ENCODE data around the gene PDCD2L.

The PDCD2L gene

DNA sequence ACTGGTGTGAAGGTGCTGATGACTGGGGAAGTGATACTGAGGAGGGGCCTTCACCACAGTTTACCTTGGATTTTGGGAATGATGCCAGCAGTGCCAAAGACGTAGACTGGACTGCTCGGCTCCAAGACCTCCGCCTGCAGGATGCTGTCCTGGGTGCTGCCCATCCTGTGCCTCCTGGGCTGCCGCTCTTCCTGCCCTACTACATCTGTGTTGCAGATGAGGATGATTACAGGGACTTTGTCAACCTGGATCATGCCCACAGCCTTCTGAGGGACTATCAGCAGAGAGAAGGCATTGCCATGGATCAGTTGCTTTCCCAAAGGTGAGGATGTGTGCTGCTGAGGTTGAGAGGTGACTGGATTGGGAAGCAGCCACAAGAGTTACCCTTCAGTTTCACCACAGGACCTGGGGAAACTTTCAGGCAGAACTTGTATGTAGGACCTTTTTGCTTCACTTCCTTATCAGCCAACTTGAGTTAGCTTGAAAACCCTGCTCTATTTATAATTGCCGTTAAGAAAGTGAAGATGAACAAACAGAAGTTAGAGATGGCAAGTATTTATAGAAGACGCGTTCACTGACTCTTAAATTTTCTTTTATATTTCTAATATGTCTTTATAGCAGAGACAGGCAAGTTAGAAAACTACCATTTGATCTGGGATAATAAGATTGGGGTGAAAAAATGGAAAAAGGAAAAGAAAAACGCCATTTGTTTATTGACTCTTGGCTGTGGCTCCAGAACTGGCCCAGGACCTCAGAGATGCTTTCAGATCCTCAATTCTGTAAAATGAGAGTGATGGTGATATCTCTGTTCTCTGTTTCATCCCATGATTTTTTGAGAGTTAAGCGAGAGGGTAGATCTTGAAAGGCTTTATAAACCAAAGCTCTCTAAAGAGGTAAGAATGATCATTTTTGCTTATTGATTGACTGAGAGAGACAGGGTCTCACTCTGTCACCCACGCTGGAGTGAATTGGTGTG, 5.3 kb downstream of the PDCD2L start:
- H3K27ac Mint-ChIP-seq: no peak overlapping the region
- no peaks in the 10 kb centered on the region for H3K27me3 Mint-ChIP-seq
- peaks cover 20% of the 10 kb centered on the region for H3K36me3 Mint-ChIP-seq
- DNase-seq: no peak
- CTCF ChIA-PET: no interaction called here
- no peak overlapping the region for H3K4me3 Mint-ChIP-seq
- H3K4me1 Mint-ChIP-seq: peaks cover 11% of the 10 kb centered on the region
- no peaks in the 10 kb centered on the region for H3K9me3 Mint-ChIP-seq

DNA sequence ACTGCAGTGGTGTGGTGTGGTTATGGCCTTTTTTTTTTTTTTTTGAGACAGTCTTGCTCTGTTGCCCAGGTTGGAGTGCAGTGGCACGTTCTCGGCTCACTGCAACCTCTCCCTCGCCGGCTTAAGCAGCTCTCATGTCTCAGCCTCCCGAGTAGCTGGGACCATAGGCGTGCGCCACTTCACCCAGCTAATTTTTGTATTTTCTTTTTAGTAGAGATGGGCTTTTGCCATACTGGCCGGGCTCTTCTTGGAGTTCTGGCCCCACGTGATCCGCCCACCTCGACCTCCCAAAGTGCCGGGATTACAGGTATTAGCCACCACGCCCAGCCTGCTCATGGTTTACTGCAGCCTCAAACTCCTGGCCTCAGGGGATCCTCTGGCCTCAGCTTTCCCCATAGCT, 7.0 kb downstream of the PDCD2L start:
- peaks cover 21% of the 10 kb centered on the region for H3K36me3 Mint-ChIP-seq
- no peak overlapping the region for H3K4me3 Mint-ChIP-seq
- CTCF ChIA-PET: no interaction called here
- peaks cover 5% of the 10 kb centered on the region for H3K4me1 Mint-ChIP-seq
- DNase-seq: no peak
- H3K9me3 Mint-ChIP-seq: no peaks in the 10 kb centered on the region
- no peaks in the 10 kb centered on the region for H3K27me3 Mint-ChIP-seq
- no peak overlapping the region for H3K27ac Mint-ChIP-seq

GRCh38 chr19:34416021-34416545, 11.9 kb downstream of the PDCD2L start:
- CTCF ChIA-PET: interaction anchor here (1.7 kb wide), 1 partner anchor 14 kb away, joined by 3 read pairs; no protein-coding TSS in a partner anchor
- peaks cover 2% of the 10 kb centered on the region for H3K4me1 Mint-ChIP-seq
- H3K36me3 Mint-ChIP-seq: peaks cover 10% of the 10 kb centered on the region
- DNase-seq: no peak
- no peak overlapping the region for H3K27ac Mint-ChIP-seq
- no peaks in the 10 kb centered on the region for H3K27me3 Mint-ChIP-seq
- no peak overlapping the region for H3K4me3 Mint-ChIP-seq
- H3K9me3 Mint-ChIP-seq: no peaks in the 10 kb centered on the region

GRCh38 chr19:34418300-34418699, 14.1 kb downstream of the PDCD2L start:
- H3K36me3 Mint-ChIP-seq: peaks cover 8% of the 10 kb centered on the region
- H3K4me3 Mint-ChIP-seq: no peak overlapping the region

DNA sequence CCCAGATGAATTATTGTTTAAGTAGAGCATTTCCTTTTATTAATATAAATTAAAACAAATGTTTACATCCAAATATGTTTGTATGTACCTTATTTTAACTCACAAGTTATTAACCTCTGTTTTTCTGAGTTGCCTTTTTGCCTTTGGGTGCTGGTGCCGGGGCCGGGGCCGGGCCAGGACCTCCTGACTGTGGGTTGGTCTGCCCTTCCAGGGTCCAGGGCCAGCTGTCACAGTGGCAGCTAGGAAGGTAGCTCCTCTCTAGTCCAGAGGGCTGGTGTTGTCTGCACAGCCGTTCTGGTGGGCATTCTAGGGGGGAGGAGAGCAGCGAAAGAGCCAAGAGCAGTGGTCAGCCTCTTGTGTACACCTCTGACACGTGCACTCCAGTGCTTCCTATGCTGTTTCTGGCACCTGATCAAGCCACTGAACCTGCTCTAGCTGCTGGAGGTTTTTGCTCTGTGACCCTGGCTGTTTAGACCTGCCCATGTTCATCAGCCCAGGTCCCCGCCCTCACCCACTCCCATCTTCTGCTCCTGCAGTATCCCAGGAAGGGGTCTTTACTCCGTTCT, 22.0 kb downstream of the PDCD2L start:
- no peaks in the 10 kb centered on the region for H3K9me3 Mint-ChIP-seq
- peaks cover 20% of the 10 kb centered on the region for H3K36me3 Mint-ChIP-seq
- no peaks in the 10 kb centered on the region for H3K27me3 Mint-ChIP-seq
- H3K4me3 Mint-ChIP-seq: peak overlapping the region; percentile 33
- H3K27ac Mint-ChIP-seq: peak overlapping the region; percentile 49
- CTCF ChIA-PET: interaction anchor here (0.7 kb wide), 1 partner anchor 28 kb away, joined by 3 read pairs; no protein-coding TSS in a partner anchor
- no peak for DNase-seq
- H3K4me1 Mint-ChIP-seq: peaks cover 26% of the 10 kb centered on the region

More at GRCh38 chr19:34418300-34418699, 14.1 kb downstream of the PDCD2L start:
- no peaks in the 10 kb centered on the region for H3K9me3 Mint-ChIP-seq
- no peak for DNase-seq
- H3K27me3 Mint-ChIP-seq: no peaks in the 10 kb centered on the region
- peaks cover 2% of the 10 kb centered on the region for H3K4me1 Mint-ChIP-seq
- CTCF ChIA-PET: no interaction called here
- H3K27ac Mint-ChIP-seq: no peak overlapping the region

DNA sequence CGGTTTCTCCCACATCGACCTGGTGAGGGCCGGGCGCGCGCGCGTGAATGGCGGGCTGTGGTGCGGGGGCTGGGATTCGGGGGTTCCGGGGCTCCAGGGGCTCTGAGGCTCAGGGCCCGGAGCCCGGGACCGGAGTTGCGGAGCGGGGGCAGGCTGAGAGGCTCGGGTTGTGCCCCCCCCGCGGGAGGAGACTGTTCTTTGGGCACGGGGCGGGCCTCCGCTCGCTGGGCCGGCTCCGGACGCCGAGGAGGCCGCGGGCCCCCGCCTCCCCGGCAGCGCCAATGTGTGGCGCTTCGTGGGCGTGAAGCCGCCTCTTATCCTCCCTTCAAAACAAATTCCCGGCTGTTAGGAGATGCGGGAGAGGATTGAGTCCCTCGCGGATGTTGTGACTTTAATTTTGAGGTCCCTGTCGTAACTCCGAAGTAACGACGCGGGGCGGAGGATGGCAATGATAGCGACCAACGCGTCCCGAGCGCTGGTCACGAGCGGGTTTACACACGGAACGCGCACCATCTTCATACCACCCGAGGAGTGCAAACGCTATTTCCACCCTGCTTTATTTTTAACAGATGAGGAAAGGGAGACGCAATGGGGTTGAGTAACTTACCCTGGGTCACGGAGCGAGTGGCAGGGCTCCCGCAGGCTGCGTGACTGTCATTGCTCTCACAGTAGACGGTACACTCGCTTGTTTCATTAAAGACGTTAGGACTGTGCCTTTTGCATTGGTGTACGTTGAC, 24.5 kb downstream of the PDCD2L start:
- Mint-ChIP-seq H3K4me1 (peaks cover 37% of the 10 kb centered on the region), H3K27me3 (no peaks in the 10 kb centered on the region), H3K36me3 (peaks cover 28% of the 10 kb centered on the region), H3K27ac (peak overlapping the region; percentile 98), H3K9me3 (no peaks in the 10 kb centered on the region), H3K4me3 (peak overlapping the region; percentile 98)
- DNase-seq: peak; percentile 55
- CTCF ChIA-PET: no interaction called here

GRCh38 chr19:34429553-34429952, 25.4 kb downstream of the PDCD2L start:
- H3K9me3 Mint-ChIP-seq: no peaks in the 10 kb centered on the region
- H3K4me3 Mint-ChIP-seq: peak overlapping the region; percentile 98
- CTCF ChIA-PET: interaction anchor here (1.0 to 1.3 kb wide), 3 partner anchors 28 to 91 kb away, joined by 3 read pairs; no protein-coding TSS in a partner anchor
- peaks cover 37% of the 10 kb centered on the region for H3K4me1 Mint-ChIP-seq
- no peaks in the 10 kb centered on the region for H3K27me3 Mint-ChIP-seq
- H3K27ac Mint-ChIP-seq: peak overlapping the region; percentile 98
- peaks cover 30% of the 10 kb centered on the region for H3K36me3 Mint-ChIP-seq
- DNase-seq: no peak

- no peaks in the 10 kb centered on the region for H3K27me3 Mint-ChIP-seq
- peaks cover 41% of the 10 kb centered on the region for H3K36me3 Mint-ChIP-seq
- H3K27ac Mint-ChIP-seq: peak overlapping the region; percentile 67
- peak; percentile 63 for DNase-seq
- H3K4me1 Mint-ChIP-seq: peaks cover 37% of the 10 kb centered on the region
- H3K4me3 Mint-ChIP-seq: peak overlapping the region; percentile 98
- CTCF ChIA-PET: interaction anchor here (0.7 to 1.3 kb wide), 9 partner anchors 10 to 93 kb away, joined by 3 to 6 read pairs (median 3); no protein-coding TSS in a partner anchor
- H3K9me3 Mint-ChIP-seq: no peaks in the 10 kb centered on the region
These were observed 26.8 kb downstream of the PDCD2L start for GRCh38 chr19:34430738-34431625.

DNA sequence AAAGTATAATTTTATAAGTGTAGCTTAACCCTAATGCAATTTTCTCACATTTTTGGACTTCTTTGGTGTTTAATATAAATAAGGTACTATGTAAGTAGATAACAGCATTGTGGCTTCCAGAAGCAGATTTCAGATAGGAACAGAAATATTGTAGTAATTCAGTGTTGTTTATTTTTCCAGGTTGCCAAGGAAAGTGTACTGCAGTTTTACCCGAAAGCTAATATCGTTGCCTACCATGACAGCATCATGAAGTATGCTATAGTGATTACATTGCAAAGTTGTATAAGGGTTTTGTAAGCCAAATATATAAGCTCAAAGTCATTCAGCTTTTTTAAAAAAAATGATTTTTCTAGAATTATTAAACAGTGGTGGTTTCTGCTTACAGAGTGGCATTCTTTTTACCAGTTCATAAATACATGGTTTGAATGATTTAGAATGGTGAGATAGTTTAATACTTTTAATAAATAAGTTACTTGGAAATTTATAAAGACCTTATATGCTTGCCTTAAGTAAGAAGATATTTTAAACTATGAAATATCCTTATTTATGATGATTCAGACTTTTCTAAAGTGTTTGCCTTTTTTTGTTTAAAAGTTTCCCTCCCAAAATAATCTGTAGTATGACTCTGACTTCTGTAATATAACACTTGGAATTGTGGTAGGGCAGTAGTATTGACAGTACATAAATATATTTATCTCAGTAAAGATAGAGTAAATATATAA, 27.6 kb downstream of the PDCD2L start:
- peaks cover 45% of the 10 kb centered on the region for H3K36me3 Mint-ChIP-seq
- CTCF ChIA-PET: interaction anchor here (0.6 to 1.2 kb wide), 4 partner anchors 11 to 63 kb away, joined by 3 to 4 read pairs (median 3); no protein-coding TSS in a partner anchor
- no peaks in the 10 kb centered on the region for H3K27me3 Mint-ChIP-seq
- H3K4me3 Mint-ChIP-seq: no peak overlapping the region
- no peak for DNase-seq
- no peaks in the 10 kb centered on the region for H3K9me3 Mint-ChIP-seq
- H3K4me1 Mint-ChIP-seq: peaks cover 37% of the 10 kb centered on the region
- H3K27ac Mint-ChIP-seq: no peak overlapping the region

DNA sequence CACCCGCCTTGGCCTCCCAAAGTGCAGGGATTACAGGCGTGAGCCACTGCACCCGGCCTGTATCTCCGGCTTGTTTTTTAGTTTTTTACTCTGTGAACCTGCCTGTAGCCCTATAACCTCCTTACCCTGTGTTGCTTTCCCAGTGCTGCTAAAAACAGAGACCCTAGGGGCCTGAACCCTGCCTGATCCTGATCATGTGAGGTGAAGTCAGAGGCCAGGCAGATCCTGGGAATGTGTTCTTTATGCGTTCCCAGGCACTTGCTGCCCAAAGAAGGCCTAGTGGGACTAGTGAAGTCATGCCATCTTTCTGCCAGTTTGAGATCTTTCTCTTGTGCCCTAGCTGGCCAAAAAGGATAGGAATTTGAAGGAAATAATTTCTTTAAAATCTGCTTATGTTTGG, 28.6 kb downstream of the PDCD2L start:
- Mint-ChIP-seq H3K4me3 (no peak overlapping the region), H3K9me3 (no peaks in the 10 kb centered on the region), H3K27me3 (no peaks in the 10 kb centered on the region), H3K27ac (no peak overlapping the region), H3K4me1 (peaks cover 34% of the 10 kb centered on the region), H3K36me3 (peaks cover 50% of the 10 kb centered on the region)
- CTCF ChIA-PET: interaction anchor here (1.2 kb wide), 1 partner anchor 18 kb away, joined by 3 read pairs; no protein-coding TSS in a partner anchor
- no peak for DNase-seq

GRCh38 chr19:34436716-34437115, 32.5 kb downstream of the PDCD2L start:
- Mint-ChIP-seq H3K4me3 (no peak overlapping the region), H3K36me3 (peaks cover 59% of the 10 kb centered on the region), H3K9me3 (no peaks in the 10 kb centered on the region), H3K4me1 (peaks cover 8% of the 10 kb centered on the region), H3K27ac (no peak overlapping the region), H3K27me3 (no peaks in the 10 kb centered on the region)
- CTCF ChIA-PET: no interaction called here
- DNase-seq: no peak

GRCh38 chr19:34448191-34448590, 44.0 kb downstream of the PDCD2L start:
- Mint-ChIP-seq H3K9me3 (no peaks in the 10 kb centered on the region), H3K4me1 (no peaks in the 10 kb centered on the region), H3K4me3 (no peak overlapping the region), H3K36me3 (peaks cover 67% of the 10 kb centered on the region), H3K27me3 (no peaks in the 10 kb centered on the region), H3K27ac (no peak overlapping the region)
- no peak for DNase-seq
- CTCF ChIA-PET: no interaction called here

DNA sequence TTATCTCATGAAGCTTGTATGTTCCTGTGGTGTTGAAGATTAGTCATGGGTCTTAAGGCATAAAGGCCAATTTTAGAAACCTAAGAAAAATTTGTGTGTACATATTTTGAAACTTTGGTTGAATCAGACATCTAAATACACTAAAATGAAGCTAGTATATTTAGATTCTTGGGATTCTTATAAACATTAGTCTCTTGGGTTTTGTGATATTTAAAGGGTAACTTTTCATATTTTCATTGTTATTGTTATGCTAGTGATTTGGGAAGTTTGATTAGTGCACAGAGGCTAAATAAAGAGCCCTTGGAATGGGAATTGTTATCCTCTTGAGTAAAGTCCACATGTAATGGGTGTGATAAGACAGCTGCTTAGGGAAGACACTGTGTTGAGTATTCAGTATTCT, 48.5 kb downstream of the PDCD2L start:
- CTCF ChIA-PET: no interaction called here
- no peaks in the 10 kb centered on the region for H3K9me3 Mint-ChIP-seq

More for the DNA sequence above, 48.5 kb downstream of the PDCD2L start:
- no peak overlapping the region for H3K4me3 Mint-ChIP-seq
- no peak overlapping the region for H3K27ac Mint-ChIP-seq
- H3K36me3 Mint-ChIP-seq: peaks cover 54% of the 10 kb centered on the region
- DNase-seq: no peak
- H3K4me1 Mint-ChIP-seq: peaks cover 2% of the 10 kb centered on the region
- H3K27me3 Mint-ChIP-seq: no peaks in the 10 kb centered on the region

Data from activated naive CD4-positive, alpha-beta T cell treated with anti-CD3 and anti-CD28 coated beads, Interleukin-2, amount 10 ng/mL, durations not matched to agents 7 days and 5 days (primary cell).